Neural progenitor cell (in vitro differentiated cells): Measurements from ENCODE around the gene TIAM1. TPM values are rescaled to one million over a fixed set of nuclear protein-coding genes. Genes with fewer than 3 reads are reported as not detected.

Source experiments
- DNase-seq: peaks from one replicate; pipeline ENCODE4 v3.0.0-alpha.2; 2016; ENCODE audit warnings: low spot score
- H2AFZ ChIP-seq: fragments of 200-600 bp; sonication (generic); replicated peaks from 2 replicates; pipeline ENCODE4 v1.6.1; 2016; ENCODE audit warnings: antibody characterized with exemption
- H3F3A ChIP-seq: fragments of 200-600 bp; sonication (generic); 2 replicates; pipeline ENCODE4 v1.6.1; 2016; ENCODE audit warnings: antibody characterized with exemption, low read depth
- H3K27ac ChIP-seq: fragments of 200-600 bp; sonication (generic); 2 replicates; pipeline ENCODE4 v1.5.1; 2016; ENCODE audit warnings: mild to moderate bottlenecking
- H3K27me3 ChIP-seq: fragments of 200-600 bp; sonication (generic); 2 replicates; pipeline ENCODE4 v1.6.1; 2016; ENCODE audit warnings: mild to moderate bottlenecking, moderate library complexity
- H3K36me3 ChIP-seq: fragments of 200-600 bp; sonication (generic); 2 replicates; pipeline ENCODE4 v1.5.1; 2016
- H3K4me1 ChIP-seq: fragments of 200-600 bp; sonication (generic); 2 replicates; pipeline ENCODE4 v1.6.1; 2016; ENCODE audit warnings: mixed run types
- H3K4me2 ChIP-seq: fragments of 200-600 bp; sonication (generic); 2 replicates; pipeline ENCODE4 v1.6.1; 2016
- H3K4me3 ChIP-seq: fragments of 200-600 bp; sonication (generic); 2 replicates; pipeline ENCODE4 v1.5.1; 2016
- H3K79me2 ChIP-seq: fragments of 200-600 bp; sonication (generic); 2 replicates; pipeline ENCODE4 v1.6.1; 2016; ENCODE audit warnings: low read depth
- H3K9ac ChIP-seq: fragments of 200-600 bp; sonication (generic); 2 replicates; pipeline ENCODE4 v1.6.1; 2016
- H3K9me3 ChIP-seq: fragments of 200-600 bp; sonication (generic); 2 replicates; pipeline ENCODE4 v1.5.1; 2016; ENCODE audit warnings: low read depth
- H4K20me1 ChIP-seq: fragments of 200-600 bp; sonication (generic); 2 replicates; pipeline ENCODE4 v1.6.1; 2016; ENCODE audit warnings: low read depth
- H3K27ac Mint-ChIP-seq: 3 replicates; pipeline ENCODE4 v1.8.0; 2021; ENCODE audit warnings: mixed read lengths
- H3K27me3 Mint-ChIP-seq: 2 replicates; pipeline ENCODE4 v1.8.0; 2022; ENCODE audit warnings: low read depth, mild to moderate bottlenecking, inconsistent platforms, moderate library complexity, mixed read lengths; ENCODE audit not compliant: insufficient read depth
- H3K36me3 Mint-ChIP-seq: 3 replicates; pipeline ENCODE4 v1.8.0; 2021; ENCODE audit warnings: mixed read lengths
- H3K4me1 Mint-ChIP-seq: 3 replicates; pipeline ENCODE4 v1.8.0; 2021; ENCODE audit warnings: mixed read lengths
- H3K4me3 Mint-ChIP-seq: 3 replicates; pipeline ENCODE4 v1.8.0; 2021; ENCODE audit warnings: mild to moderate bottlenecking, moderate library complexity, mixed read lengths
- H3K9me3 Mint-ChIP-seq: 3 replicates; pipeline ENCODE4 v1.8.0; 2020; ENCODE audit warnings: mixed read lengths
- EZH2 ChIP-seq: fragments of 200-600 bp; sonication (generic); IDR thresholded peaks from 2 replicates; pipeline ENCODE4 v1.6.1; 2017; ENCODE audit warnings: antibody characterized with exemption, mild to moderate bottlenecking, moderate library complexity
- EZH2phosphoT487 ChIP-seq: fragments of 200-600 bp; sonication (generic); IDR thresholded peaks from 2 replicates; pipeline ENCODE4 v1.6.1; 2017; ENCODE audit warnings: antibody characterized with exemption
- total RNA-seq: library from RNA; depleted of rRNA; stranded (reverse); fragments of >200 nt; gene quantifications from 2 replicates; pipeline ENCODE4 v1.2.3, GENCODE V29; 2015; ENCODE audit warnings: low replicate concordance
- TF ChIP-seq, protein P1 (sequence below): fragments of 200-600 bp; sonication (generic); IDR thresholded peaks from 2 replicates; pipeline ENCODE4 v1.5.1; 2017; ENCODE audit warnings: antibody characterized with exemption, mild to moderate bottlenecking

Gene TIAM1
- total RNA-seq, 1 donor from 2014 or later = 27.2 TPM

DNA sequence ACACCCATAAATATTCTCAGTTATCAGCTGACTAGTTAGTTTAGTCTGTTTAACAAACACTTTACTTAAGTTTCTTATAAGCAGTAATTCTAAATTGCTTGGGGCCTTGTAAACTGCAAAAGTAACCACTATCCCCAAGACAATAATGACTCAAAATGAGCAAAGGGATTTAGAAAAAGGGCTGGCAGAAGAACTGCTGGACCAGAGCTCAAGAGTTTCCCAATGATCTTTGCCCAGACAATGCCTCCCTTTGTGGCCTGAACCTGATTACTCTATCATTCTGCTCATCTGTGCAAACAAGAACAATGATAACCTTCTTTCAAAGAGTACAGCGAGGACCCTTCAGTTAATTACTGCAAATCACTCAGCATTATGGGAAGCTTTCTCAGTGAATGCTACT is 123.5 kb downstream of the TIAM1 start:
- peaks cover 41% of the 10 kb centered on the region for H4K20me1 ChIP-seq
- H3K79me2 ChIP-seq = no peaks in the 10 kb centered on the region
- no peak overlapping the region for H3K9ac ChIP-seq
- no peak overlapping the region for H3K27ac ChIP-seq
- H3K4me1 ChIP-seq = peaks cover 28% of the 10 kb centered on the region
- H3K36me3 ChIP-seq = no peaks in the 10 kb centered on the region
- TF ChIP-seq, protein P1, sequence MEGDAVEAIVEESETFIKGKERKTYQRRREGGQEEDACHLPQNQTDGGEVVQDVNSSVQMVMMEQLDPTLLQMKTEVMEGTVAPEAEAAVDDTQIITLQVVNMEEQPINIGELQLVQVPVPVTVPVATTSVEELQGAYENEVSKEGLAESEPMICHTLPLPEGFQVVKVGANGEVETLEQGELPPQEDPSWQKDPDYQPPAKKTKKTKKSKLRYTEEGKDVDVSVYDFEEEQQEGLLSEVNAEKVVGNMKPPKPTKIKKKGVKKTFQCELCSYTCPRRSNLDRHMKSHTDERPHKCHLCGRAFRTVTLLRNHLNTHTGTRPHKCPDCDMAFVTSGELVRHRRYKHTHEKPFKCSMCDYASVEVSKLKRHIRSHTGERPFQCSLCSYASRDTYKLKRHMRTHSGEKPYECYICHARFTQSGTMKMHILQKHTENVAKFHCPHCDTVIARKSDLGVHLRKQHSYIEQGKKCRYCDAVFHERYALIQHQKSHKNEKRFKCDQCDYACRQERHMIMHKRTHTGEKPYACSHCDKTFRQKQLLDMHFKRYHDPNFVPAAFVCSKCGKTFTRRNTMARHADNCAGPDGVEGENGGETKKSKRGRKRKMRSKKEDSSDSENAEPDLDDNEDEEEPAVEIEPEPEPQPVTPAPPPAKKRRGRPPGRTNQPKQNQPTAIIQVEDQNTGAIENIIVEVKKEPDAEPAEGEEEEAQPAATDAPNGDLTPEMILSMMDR = no peak
- peak; percentile 99 for TF ChIP-seq EZH2phosphoT487
- TF ChIP-seq EZH2 = no peak
- no peaks in the 10 kb centered on the region for H3K9me3 ChIP-seq
- peaks cover 19% of the 10 kb centered on the region for H3F3A ChIP-seq
- Mint-ChIP-seq H3K9me3 (no peaks in the 10 kb centered on the region), H3K36me3 (peaks cover 39% of the 10 kb centered on the region), H3K4me3 (no peak overlapping the region), H3K27me3 (no peaks in the 10 kb centered on the region), H3K27ac (no peak overlapping the region), H3K4me1 (peaks cover 29% of the 10 kb centered on the region)
- H2AFZ ChIP-seq = no peak overlapping the region
- H3K27me3 ChIP-seq = peaks cover 5% of the 10 kb centered on the region
- peak overlapping the region; percentile 4 for H3K4me2 ChIP-seq
- peak; percentile 58 for DNase-seq
- no peak overlapping the region for H3K4me3 ChIP-seq

DNA sequence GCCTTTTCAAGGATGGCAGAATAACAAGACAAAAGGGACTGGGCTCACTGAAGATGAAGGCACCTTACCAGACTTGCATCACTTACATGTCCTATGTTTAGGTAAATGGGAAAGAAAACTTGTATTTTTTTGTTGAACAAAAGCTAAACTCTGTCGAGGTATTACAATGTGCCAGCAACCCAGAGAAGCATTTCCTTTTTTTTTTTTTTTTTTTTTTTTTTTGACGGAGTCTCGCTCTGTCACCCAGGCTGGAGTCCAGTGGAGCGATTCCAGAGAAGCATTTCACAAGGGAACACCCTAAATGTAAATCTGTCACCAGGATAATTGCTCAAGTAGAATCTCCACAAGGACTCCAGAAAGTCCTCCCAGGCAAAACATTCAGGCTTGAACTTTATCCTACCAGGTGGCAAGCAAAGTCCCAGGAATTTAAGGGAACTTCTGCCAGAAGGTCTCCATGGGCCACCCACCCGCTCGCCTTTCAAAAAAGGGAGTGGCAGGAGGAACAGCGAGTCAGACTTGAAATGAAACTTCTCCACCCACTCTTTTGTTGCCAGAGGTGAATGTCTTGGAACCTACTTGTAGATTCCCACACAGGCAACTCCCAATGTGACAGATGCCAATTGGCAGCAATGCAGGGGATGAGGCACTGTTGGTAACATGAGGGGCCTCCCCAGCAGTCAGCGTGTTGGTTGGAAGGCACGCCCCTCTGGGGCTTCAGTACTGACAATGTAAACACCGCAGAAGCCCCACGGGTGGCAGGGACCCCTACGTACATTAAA is 125.0 kb downstream of the TIAM1 start:
- no peak overlapping the region for H3K4me3 Mint-ChIP-seq
- H3K36me3 ChIP-seq = no peaks in the 10 kb centered on the region
- peaks cover 5% of the 10 kb centered on the region for H3K27me3 ChIP-seq
- H3K27ac Mint-ChIP-seq = no peak overlapping the region
- no peaks in the 10 kb centered on the region for H3K27me3 Mint-ChIP-seq
- DNase-seq = peak; percentile 8
- peaks cover 41% of the 10 kb centered on the region for H4K20me1 ChIP-seq
- no peaks in the 10 kb centered on the region for H3K9me3 ChIP-seq
- H3K9ac ChIP-seq = no peak overlapping the region
- no peaks in the 10 kb centered on the region for H3K9me3 Mint-ChIP-seq
- peaks cover 19% of the 10 kb centered on the region for H3F3A ChIP-seq
- no peak overlapping the region for H3K4me3 ChIP-seq
- peaks cover 28% of the 10 kb centered on the region for H3K4me1 ChIP-seq
- H2AFZ ChIP-seq = no peak overlapping the region
- TF ChIP-seq EZH2 (no peak), EZH2phosphoT487 (no peak)
- TF ChIP-seq, protein P1 = no peak
- H3K27ac ChIP-seq = no peak overlapping the region
- peaks cover 31% of the 10 kb centered on the region for H3K36me3 Mint-ChIP-seq
- H3K79me2 ChIP-seq = no peaks in the 10 kb centered on the region
- peaks cover 32% of the 10 kb centered on the region for H3K4me1 Mint-ChIP-seq
- no peak overlapping the region for H3K4me2 ChIP-seq

DNA sequence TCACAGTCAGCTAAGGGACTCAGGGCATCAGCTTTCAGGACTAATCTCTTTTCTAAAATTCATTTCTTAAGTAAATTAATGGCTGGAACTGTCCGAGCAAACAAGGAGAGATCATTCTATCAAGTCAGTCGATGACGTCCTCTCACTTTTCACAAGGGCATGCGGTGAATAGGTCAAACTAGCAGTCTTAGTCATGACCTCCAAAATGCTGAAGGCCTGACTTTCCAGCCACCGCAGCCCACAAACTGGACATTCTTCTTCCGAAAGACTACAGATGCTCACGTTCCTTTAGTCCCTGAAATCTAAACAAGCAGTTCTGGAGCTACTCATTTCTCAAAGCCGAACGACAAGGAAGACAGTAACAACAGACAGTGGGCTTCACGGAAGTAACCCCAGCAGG is 127.9 kb downstream of the TIAM1 start:
- no peak overlapping the region for H3K27ac ChIP-seq
- no peaks in the 10 kb centered on the region for H3K36me3 ChIP-seq
- Mint-ChIP-seq H3K9me3 (no peaks in the 10 kb centered on the region), H3K36me3 (peaks cover 34% of the 10 kb centered on the region), H3K27me3 (no peaks in the 10 kb centered on the region), H3K4me3 (no peak overlapping the region), H3K4me1 (peaks cover 22% of the 10 kb centered on the region), H3K27ac (no peak overlapping the region)
- peaks cover 9% of the 10 kb centered on the region for H3F3A ChIP-seq
- H3K27me3 ChIP-seq = peaks cover 5% of the 10 kb centered on the region
- H3K4me3 ChIP-seq = no peak overlapping the region
- H2AFZ ChIP-seq = no peak overlapping the region
- no peaks in the 10 kb centered on the region for H3K79me2 ChIP-seq
- no peak overlapping the region for H3K9ac ChIP-seq
- TF ChIP-seq EZH2 = no peak
- no peak for TF ChIP-seq EZH2phosphoT487
- TF ChIP-seq, protein P1 = no peak
- peaks cover 29% of the 10 kb centered on the region for H4K20me1 ChIP-seq
- H3K4me1 ChIP-seq = peaks cover 22% of the 10 kb centered on the region
- H3K9me3 ChIP-seq = no peaks in the 10 kb centered on the region
- H3K4me2 ChIP-seq = no peak overlapping the region
- no peak for DNase-seq
